HG03159 (cell line): ENCODE measurements around the gene CHST11.
A peak's percentile ranks its signal among the peaks of the same experiment; 100 is the strongest.

Experiments
- ATAC-seq: cut with Tn5 transposase; IDR thresholded peaks from one replicate; pipeline ENCODE4 v1.9.1; 2021; ENCODE audit warnings: mild to moderate bottlenecking, moderate library complexity; ENCODE audit not compliant: unreplicated experiment

CHST11 gene

DNA sequence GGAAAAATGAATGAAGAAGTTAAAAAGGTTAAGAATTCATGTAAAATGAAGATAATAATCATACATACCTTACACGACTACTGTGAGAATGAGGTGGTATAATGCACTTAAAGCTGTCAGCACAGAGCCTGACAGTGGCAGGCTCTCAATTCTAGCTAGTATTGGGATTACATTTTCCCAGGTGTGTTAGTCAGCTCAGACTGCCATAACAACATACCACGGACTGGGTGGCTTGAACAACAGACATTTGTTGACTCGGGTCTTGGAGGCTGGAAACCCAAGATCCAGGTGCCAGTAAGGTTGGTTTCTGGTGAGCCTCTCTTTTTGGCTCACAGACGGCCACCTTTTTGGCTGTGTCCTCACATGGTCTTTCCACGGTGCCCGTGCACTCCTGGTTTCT, 167.8 kb downstream of the CHST11 start:
- no peak for ATAC-seq

DNA sequence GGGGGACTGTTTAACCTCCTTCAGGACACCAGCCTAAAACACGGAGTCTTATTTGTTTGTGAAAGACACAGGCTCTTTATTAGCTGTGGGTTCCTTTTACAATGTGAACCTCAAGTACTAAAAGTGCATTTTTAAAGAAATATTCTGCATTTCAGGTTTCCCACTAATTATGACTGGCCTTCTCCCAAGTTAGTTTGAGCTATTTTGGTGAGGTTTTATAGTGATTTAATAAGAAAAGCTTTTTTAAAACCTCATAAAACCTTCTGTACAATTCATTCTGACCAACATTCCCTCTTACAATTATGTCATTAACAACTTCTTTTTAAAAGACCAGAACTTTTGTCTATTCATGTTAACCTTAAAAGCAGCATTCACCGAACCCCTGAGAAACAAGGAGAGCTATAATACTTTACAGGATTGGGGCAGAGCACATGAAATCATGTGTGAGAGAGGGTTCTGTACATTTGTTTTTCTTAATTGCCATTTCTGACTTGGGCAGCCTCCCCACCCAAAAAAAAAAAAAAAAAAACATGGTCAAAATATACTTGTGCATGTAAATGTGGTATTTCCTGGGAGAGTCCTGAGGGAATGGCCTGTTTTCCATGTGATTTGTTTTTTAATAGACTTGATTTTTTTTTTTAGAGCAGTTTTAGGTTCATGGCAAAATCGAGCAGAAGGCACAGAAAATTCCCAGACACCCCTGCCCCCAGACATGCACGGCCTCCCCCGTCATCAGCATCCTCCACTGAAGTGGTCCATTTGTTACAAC, 169.5 kb downstream of the CHST11 start:
- ATAC-seq, result no peak

DNA sequence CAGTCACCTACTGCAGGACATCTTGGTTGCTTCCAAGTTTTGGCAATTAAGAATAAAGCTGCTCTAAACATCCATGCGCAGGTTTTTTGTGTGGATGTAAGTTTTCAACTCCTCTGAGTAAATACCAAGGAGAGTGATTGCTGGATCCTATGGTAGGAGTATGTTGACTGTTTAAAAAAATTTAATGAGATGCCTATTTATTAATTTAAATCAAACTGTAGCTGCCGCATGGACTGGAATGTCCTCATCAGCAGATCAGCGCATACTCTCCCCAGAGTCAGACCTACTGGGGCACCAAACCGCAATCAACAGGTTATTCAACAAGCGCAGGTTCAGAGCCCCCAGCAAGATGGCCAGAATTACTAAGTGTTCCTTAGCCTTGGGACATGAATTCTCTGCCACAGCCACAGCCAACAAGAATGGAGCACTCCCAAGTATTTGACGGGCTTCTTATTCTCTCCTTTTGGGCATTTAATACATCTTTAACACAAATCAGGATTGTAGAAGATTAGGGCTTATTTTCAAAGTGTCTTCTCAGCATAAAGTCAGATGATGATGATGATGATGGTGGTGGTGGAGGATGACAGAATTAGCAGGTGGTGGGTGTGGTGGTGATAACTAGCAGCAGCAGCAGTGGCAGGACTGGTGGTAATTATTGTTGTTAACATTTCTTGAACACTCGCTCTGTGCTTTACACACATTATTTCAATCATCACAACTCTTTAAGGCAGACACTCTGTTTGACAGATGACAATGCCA, 170.7 kb downstream of the CHST11 start:
- ATAC-seq, result no peak

DNA sequence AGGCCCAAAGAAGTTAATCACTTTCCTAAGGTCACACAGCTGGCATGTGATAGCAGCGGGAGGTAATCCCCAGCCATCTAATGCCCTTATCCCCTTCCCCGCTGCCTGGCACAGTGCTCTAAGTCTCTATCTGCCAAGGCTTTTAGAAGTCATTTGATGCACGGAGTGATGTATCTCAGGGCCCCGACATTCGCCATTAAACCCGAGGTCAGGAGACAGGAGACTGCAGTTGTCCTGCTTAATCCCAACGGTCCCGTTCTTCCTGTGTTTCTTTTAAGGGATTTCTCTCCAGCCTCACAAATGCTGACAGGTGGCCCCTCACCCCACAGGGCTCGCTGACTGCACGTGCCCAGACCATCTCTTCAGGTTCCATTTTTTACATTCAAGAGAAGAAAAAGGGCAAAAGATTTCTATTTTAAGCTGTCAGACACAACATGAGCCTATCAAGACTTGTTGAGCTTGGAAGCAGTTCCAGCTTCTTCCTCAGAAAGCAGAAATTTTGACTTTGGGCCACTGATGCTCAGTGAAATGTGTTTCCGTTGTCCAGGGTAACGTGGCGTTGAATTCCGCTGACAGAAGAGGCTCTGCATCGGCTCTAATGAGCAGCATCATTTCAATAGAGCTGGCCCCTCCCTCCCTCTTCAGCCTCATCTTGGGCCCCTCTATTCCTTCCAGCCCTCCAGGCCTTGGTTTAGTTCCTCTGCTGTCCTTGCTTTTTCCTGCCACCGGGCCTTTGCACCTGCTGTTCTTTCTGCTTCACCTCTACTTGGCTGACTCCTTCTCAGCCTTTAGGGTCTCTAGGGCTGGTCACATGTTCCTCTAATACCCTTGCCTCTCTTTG, 171.5 kb downstream of the CHST11 start:
- no peak for ATAC-seq

DNA sequence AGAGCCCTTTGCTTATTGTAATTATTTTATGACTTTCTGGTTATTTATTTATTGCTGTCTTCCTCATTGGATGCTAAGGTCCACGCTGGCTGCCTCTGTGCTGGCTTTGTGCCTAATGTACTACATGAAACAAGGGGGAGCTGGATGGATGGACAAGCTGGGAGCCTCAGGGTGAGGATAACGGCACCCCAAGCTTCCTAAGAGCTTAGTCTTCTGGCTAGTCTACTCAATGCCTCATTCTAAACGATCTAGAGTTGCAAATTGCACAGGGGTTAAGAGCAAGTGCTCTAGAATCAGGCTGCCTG, 172.0 kb downstream of the CHST11 start:
- ATAC-seq, result no peak

DNA sequence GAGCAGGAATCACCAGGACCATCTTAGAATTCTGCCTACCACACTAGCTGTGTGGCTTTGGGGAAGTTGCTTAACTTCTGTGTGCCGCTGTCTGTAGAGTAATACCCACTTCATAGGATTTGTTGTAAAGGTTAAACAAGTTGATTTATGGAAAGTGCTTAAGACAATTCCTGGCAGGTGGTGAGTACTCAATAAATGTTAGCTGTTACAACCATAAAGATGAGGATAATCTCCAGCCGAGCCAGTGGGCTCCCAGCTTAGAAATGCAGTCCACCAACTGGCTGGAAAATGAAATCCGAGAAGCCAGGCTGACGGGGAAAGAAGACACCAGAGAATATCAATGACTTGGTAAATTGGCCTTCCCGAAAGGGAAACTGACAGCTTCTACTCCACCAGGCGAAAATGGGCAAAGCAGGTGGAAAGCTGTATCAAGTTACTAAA, 173.5 kb downstream of the CHST11 start:
- no peak for ATAC-seq

DNA sequence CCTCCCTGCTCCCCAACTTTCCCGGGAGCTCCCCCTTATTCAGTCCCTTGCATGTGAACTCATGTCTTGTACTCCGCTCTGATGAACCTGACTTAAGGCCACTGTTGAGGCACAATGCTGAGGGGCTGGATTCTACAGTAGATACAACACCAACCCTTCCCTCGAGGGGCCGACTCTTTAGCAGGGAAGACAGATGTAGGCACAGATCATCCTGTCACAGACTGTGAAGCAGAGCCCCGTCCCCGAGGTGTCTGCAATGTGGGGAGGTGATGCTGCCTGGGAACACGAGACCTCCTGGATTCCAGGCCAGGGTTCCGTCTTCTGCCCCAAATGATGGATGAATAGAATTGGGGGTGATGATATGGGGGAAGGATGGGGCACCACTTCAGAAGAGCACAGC, 175.1 kb downstream of the CHST11 start:
- no peak for ATAC-seq

DNA sequence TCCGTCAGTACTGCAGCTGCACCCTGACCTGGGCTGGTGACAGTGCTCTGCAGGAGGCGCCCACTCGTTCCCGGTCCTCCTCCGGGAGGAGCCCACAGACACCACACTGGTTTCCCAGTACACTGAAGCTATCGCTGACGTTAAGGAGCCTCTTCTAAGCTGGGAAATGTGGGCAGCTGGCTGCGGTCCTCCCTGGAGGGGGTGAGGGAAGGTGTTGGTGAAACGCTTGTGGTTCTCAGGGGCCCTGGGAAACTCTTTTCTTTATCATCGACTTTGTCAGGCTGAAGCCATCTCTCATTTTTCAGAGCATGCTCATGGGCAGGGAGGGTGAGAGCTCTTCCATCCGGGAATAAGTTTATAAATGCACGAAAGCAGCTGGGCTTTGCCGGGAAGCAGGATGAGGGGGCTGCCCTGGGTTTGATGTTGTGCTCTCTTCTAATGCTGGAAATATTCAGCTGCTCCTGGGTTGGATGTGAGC, 176.0 kb downstream of the CHST11 start:
- ATAC-seq, result no peak

DNA sequence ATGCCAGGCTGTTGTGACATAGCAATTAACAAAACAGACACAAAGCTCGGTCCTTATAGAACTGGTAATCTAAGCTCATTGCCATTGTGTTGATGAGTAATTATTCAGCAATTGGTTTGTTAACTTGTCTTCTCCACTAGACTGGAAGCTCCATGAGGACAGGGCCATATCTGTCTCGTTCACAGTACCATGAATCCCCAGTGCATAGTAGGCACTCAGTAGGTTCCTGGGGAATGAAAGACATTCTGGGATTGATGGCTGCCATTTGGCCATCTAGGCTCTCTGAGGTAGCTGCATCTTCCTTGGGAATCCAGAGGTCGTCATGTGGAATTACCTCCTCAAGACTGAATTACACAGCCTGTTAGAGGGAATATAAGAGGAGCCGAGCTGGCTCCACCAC, 177.3 kb downstream of the CHST11 start:
- ATAC-seq, result no peak

DNA sequence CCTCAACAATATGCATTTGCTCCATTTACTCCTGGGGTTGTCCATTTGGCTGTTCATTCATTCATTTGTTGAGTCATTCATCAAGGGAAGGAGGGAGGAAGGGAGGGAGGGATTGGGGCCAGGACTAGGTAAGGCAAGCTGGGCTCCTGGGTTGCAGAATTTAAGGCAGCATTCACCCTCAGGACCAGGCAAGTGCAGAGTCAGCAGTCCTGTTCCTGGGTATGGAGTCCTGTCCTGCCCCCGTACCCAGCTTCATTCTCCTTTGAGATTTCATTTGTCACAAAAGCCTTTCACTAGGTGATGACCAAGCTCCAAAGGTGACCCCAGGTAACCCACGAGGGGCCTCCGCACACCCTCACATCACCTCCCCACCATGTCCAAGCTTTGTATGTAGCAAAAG, 178.1 kb downstream of the CHST11 start:
- no peak for ATAC-seq

DNA sequence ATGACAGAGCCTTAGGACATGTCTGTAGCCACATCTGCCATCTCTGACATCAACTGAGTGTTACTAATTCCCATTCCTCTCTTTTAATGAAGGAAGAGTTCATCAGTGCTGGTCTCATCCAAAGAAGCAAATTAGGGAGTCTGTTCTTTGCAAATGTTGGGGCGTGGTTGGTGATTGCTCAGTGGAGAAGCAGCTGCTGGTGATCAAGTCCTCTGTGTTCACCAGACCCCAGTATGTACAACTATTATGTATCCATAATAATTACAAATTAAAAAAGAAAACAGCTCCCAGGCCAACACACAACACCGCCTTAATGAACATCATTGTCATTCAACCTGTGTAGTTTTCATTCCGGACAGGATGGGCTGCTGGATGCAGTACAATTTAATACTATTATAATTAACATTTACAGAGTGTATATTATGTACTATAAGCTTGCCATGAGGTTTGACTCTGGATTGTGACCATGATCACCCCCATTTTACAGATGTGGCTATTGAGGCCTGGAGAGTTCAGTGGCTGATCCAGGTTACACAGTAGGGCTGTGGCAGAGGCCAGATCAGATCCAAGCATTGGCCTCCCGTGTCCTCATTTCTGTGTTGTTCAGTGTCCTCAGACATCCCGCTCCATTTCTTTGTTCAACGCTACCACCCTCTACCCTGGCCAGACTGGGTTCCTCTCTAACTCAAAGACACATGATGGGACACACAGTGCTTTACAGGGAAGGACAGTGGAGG, 179.0 kb downstream of the CHST11 start:
- ATAC-seq, result no peak

DNA sequence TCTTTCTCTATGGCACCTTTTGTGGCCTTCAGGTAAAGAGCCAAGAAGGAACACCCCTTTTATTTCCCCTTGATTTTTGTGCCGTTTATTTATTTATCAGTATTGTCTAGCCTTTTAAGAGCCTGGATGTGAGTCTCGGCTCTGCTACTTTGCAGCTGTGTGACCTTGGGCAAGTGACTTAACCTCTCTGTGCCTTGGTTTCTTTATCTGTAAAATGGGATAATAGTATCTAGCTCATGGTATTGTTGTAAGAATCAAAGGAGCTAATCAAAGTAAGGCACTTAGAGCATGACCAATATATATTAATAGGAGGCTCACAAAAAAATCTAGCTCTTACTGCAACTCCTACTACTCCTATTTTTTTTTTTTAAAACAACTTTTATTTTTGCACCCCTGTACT, 179.7 kb downstream of the CHST11 start:
- no peak for ATAC-seq

DNA sequence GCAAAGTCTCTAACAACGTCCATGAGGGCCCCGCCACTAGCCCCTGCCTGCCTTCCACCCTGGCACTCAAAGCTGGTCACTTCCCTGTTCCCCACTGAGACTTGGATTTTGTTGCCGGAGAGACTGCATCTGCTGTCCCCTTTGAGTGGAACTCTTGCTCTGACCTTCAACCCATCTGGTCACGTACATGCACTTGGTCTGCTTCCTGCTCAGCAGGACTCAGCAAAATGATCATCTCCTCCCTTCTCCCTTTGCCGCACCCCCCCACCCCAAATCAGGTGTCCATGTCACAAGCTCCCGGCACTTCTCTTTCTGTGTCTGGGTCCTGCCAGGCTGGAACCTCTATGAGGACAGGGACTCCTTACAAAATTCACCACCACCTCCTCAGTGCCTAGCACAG, 180.9 kb downstream of the CHST11 start:
- ATAC-seq, result no peak

DNA sequence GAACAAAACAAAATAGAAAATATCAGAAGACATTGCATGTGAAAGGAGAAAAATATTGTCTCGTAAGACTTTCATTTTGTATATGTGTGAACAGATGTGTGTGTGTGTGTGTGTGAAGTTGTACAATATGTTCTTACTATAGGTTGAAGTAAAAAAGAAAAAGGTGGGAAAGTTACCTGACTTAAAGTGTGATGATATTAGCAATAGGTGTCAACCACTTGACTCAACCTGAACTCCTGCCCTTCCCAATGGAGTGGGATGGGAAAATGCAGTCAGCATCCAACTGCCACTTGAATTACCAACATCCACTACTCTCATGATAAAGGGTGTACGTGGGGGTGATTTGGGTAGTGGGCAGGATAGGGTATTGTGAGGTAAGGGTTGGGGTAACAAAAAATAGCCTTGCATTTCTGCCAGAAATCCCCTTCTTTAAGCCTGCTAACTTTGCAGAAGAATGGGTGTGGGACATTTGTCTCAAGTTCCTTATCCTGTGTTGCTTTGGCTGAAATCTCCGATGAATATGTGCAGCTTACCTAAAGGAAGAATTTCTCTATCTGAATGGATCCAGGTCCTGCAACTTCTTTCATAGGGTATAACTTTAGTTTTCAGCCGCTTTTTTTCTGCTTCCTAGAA, 181.6 kb downstream of the CHST11 start:
- no peak for ATAC-seq

DNA sequence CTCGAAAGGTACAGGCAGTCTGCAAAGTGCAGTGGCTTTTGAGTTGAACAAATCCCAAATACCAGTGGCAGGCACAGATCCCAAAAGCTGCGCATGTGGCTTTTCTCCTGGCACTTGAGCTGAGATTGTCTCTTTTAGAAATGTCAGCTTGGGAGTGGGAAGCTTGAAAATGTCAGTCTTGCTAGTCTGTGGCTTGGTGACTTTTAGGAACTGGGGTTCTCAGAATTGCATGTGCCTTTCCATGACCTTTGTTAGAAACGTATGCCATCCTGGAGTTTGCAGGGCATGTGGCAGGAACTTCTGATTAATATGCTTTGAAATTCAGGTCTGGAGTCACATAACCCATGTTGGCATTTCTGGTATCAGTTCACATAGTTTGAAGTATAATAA, 182.1 kb downstream of the CHST11 start:
- no peak for ATAC-seq

DNA sequence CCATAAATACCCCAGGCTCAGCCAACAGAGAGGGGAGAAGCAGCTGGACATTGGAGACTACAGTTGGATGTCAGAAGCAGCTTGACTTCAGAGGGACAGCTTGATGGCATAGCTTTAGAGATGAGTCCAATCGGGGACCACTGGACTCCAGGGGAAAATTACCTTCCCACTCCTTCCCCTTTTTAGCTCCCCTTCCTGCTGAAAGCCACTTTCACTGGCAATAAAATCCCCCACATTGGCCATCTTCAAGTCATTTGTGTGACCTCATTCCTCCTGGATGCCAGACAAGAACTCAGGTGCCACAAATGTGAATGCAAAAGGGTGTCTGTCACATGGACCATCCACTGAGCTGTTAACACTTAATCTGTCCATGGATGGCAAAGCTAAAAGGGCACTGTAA, 184.2 kb downstream of the CHST11 start:
- no peak for ATAC-seq

DNA sequence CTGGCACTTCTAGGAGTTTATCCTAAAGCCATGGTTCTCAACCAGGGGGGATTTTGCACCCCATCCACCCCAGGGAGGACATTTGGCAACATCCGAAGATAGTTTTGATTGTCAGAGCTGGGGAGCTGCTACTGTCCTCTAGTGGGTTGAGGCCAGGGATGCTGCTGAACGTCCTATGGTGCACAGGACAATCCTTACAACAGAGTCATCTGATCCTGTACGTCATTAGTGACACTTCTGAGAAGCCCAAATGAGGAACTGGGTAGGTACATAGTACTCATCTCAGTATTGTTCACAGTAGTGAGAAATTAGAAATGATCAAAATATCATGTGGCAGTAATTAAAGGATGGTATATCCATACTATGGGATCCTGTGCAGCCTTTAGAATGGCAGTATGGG, 185.1 kb downstream of the CHST11 start:
- peak; percentile 97 for ATAC-seq

DNA sequence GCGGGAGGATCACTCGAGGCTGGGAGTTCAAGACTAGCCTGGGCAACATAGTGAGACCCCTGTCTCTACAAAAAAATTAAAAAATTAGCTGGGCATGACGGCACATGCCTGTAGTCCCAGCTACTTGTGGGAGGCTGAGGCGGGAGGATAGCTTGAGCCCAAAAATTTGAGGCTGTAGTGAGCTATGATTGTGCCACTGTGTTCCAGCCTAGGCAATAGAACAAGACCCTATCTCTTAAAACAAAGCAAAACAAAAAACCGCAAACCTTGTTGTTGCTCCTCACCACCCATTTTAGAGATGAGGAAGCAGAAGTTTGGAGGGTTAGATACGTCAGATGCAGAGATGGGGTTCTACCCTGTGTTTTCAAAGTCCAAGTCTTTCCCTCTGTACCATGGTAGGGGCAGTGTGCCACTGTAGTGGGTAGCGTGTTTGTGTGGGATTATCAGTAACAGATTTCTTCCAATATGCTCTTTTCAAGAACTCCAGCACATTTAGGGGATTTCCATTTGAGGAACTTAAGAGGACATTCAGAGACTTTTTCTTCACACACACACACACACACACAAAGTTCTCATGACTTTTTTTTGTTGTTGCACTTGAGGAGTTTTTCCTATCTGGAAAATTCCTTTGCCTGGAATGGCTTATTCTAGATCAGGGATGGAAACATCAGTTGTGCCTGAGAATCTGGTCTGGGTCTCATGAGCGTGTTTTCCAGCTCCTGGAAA, 186.5 kb downstream of the CHST11 start:
- no peak for ATAC-seq

DNA sequence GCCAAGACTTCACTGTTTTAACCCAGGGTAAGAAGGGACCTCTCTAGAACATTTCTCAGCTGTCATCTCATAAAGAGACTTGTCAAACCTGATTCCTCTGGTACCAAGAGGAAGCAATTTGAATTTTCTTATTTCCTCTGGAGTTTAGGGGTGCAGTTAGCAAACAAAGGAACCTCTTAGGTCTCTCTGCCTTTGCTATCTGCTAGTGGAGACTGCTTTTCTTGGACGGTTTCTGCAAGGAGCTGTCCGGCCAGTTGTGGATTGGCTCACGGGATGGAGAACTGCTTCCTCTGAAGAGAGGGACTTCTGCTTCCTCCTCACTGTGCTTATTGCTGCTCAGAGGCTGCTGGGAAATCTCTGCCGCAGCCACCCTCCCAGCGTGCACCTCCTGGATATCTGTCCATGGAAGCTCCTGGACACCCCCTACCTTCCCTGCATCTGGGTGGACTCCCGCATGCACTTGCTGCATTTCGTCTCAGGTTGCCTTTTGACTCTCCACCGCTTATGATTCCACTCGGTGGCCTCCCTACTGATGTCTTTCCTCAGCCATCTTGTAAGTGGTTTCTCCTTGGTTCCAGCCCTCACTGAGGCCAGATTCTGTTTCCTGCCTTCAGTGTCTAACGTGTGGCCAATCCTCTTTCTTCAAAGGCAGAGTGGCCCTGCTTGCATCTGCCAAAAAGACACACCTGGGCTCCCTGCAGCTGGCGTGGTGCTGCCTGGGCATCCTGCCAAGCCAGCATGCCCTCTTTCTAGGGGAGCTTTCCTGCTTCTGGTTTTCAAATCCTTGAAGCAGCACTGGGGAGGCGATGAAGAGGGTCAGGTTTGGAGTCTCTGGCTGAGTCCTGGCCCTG, 187.3 kb downstream of the CHST11 start:
- no peak for ATAC-seq
